ENCODE measurements around the gene ATOH8. TPM values are rescaled to one million over a fixed set of nuclear protein-coding genes. Genes with fewer than 3 reads are reported as not detected.

The ATOH8 gene
- total and polyA plus RNA-seq, 2 donors (not counting 3 experiments of a cell fraction or from before 2014, with no cell fraction given), result 10.3 to 12.8 TPM

DNA sequence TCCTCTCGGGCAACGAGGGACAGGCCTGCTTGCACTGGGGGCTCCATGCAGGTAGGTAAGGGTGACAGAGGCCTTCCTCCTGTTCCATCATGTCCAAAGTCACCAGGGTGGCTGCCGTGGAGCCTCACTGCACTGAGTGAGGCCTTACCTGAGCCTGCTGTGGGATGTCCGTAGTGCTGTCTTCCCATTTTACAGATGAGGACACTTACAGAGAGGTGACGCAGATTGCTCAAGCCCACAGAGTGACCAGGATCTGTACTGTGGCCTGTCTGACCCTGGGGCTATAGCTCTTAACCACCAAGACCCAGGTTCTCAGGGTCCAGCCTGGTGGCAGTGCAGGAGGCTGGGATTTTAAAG lies 5.4 kb downstream of the ATOH8 start:
- no peak for FAIRE-seq
- no peak overlapping the region for H3K4me3 ChIP-seq (replicated peaks in 1 of 3; ENCODE audit: insufficient read depth in 1 of 3, low read depth in 1 of 3, low read length in 3 of 3)
- no peaks in the 10 kb centered on the region for H3K9me1 ChIP-seq (replicated peaks; ENCODE audit: control insufficient read depth, extremely low read depth, insufficient read depth, low read length)
- H3K27ac ChIP-seq (ENCODE audit: insufficient read depth, low read depth, low read length), result no peak overlapping the region
- ChIA-PET POLR2A (no interaction called here), CTCF (interaction anchor here (2.3 to 3.3 kb wide), 4 partner anchors 9 to 30 kb away, joined by 6 to 34 read pairs (median 12); no protein-coding TSS in a partner anchor)
- H3K9me3 ChIP-seq (replicated peaks; ENCODE audit: control insufficient read depth, insufficient read depth, low read length), result no peaks in the 10 kb centered on the region
- peaks cover 20% of the 10 kb centered on the region for H3K79me2 ChIP-seq (ENCODE audit: control insufficient read depth, insufficient read depth, low read length)
- H4K20me1 ChIP-seq (replicated peaks; ENCODE audit: control insufficient read depth, extremely low read depth, insufficient read depth, low read length), result no peaks in the 10 kb centered on the region
- dilution Hi-C loops (cut with MboI; ENCODE audit: extremely low pct_ligation_motif_present, low sequenced_read_pairs) (no loop called here), intact Hi-C loops (cut with micrococcal nuclease) (no loop called here)
- no peak overlapping the region for H3K9ac ChIP-seq (replicated peaks; ENCODE audit: extremely low read depth, insufficient read depth, low read length)
- H3K4me1 ChIP-seq (ENCODE audit: control insufficient read depth, extremely low read depth, insufficient read depth, low read length), result peaks cover 13% of the 10 kb centered on the region
- no peaks in the 10 kb centered on the region for H3K27me3 ChIP-seq (ENCODE audit: control insufficient read depth in 2 of 2, insufficient read depth in 2 of 2, low read length in 2 of 2)
- BruUV-seq (replicated peaks), result no TSS peak
- TF ChIP-seq FOS (IDR thresholded peaks at IDR 0.05; ENCODE audit: borderline replicate concordance, insufficient read depth, low read length) (no peak), JUN (IDR thresholded peaks at IDR 0.05; ENCODE audit: borderline replicate concordance, insufficient read depth, insufficient read length, low read depth) (no peak), EZH2 (IDR thresholded peaks at IDR 0.05; ENCODE audit: borderline replicate concordance, low read depth, low read length, severe bottlenecking) (no peak), POLR2AphosphoS5 (IDR thresholded peaks at IDR 0.05; ENCODE audit: insufficient read depth, low read depth, low read length) (no peak), GATA2 (IDR thresholded peaks at IDR 0.05; ENCODE audit: insufficient read depth, insufficient read length, low read depth, low read length) (no peak), MYC (IDR thresholded peaks at IDR 0.05; ENCODE audit: low read depth, low read length) (no peak)
- TF ChIP-seq, protein P1, sequence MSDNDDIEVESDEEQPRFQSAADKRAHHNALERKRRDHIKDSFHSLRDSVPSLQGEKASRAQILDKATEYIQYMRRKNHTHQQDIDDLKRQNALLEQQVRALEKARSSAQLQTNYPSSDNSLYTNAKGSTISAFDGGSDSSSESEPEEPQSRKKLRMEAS (IDR thresholded peaks at IDR 0.05; ENCODE audit: insufficient read depth, insufficient read length), result no peak
- TF ChIP-seq, protein P2, sequence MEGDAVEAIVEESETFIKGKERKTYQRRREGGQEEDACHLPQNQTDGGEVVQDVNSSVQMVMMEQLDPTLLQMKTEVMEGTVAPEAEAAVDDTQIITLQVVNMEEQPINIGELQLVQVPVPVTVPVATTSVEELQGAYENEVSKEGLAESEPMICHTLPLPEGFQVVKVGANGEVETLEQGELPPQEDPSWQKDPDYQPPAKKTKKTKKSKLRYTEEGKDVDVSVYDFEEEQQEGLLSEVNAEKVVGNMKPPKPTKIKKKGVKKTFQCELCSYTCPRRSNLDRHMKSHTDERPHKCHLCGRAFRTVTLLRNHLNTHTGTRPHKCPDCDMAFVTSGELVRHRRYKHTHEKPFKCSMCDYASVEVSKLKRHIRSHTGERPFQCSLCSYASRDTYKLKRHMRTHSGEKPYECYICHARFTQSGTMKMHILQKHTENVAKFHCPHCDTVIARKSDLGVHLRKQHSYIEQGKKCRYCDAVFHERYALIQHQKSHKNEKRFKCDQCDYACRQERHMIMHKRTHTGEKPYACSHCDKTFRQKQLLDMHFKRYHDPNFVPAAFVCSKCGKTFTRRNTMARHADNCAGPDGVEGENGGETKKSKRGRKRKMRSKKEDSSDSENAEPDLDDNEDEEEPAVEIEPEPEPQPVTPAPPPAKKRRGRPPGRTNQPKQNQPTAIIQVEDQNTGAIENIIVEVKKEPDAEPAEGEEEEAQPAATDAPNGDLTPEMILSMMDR (IDR thresholded peaks at IDR 0.05; ENCODE audit: extremely low read depth in 1 of 2, insufficient read depth in 1 of 2, low read depth in 1 of 2, low read length in 2 of 2), result no peak
- no peak overlapping the region for H3K4me2 ChIP-seq (ENCODE audit: insufficient read depth, low read length)
- no peaks in the 10 kb centered on the region for H3K36me3 ChIP-seq (ENCODE audit: control insufficient read depth in 2 of 2, extremely low read depth in 1 of 2, insufficient read depth in 2 of 2, low read length in 2 of 2)
- H2AFZ ChIP-seq (ENCODE audit: low read depth, low read length), result no peak overlapping the region
- no peak for DNase-seq (ENCODE audit: low read depth, low spot score)

All from endothelial cell of umbilical vein (primary cell).